Measurements from ENCODE around the gene VIPR1. TPM values are rescaled to one million over a fixed set of nuclear protein-coding genes. Genes with fewer than 3 reads are reported as not detected.

VIPR1 gene
- total and polyA plus RNA-seq, 2 donors from 2014 or later = 4.9 to 5.3 TPM

DNA sequence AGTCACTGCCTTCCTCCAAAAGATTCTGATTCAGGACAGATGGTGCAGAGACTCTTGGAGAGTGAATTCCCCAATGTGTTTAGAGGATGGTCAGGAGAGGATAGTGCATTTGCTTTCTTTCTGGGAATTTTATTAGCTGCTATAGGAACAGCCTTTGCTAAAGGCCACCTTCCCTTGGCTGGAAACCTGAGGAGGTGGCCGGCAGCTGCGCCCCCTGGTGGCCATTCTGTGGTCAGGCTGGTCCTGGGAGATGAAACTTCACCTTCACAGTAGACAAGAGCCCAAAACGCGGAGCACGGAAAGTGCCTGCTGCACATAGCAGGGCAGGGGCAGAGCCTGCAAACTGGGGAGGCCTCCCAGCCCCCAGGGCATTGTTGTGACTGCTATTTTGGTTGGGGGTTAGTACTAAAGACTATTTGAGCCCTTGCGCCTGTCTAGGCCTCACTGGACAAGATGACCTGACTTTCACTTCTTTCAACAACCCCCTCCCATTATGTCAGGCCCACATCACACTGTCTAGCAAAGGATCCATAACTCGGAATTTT is 45.0 kb downstream of the VIPR1 start:
- Histone ChIP-seq H3K4me1 (ENCODE audit: control insufficient read depth in 2 of 3, insufficient read depth in 2 of 3, low read depth in 1 of 3, low read length in 3 of 3) (peaks cover 0 to 4% (median 3%) of the 10 kb centered on the region in 3 donors), H3K9me3 (ENCODE audit: control insufficient read depth in 2 of 3, insufficient read depth in 1 of 3, low read length in 3 of 3) (no peaks in the 10 kb centered on the region), H3K27ac (ENCODE audit: low read depth in 2 of 2, low read length in 2 of 2) (no peak overlapping the region), H3K9ac (ENCODE audit: low read length in 3 of 3) (no peak overlapping the region), H3K4me3 (ENCODE audit: low read length in 3 of 3) (no peak overlapping the region), H3K36me3 (ENCODE audit: control insufficient read depth in 2 of 3, insufficient read depth in 3 of 3, low read length in 3 of 3) (no peaks in the 10 kb centered on the region), H3K27me3 (ENCODE audit: control insufficient read depth, insufficient read depth, low read length) (no peaks in the 10 kb centered on the region)
- TF ChIP-seq, protein P1, sequence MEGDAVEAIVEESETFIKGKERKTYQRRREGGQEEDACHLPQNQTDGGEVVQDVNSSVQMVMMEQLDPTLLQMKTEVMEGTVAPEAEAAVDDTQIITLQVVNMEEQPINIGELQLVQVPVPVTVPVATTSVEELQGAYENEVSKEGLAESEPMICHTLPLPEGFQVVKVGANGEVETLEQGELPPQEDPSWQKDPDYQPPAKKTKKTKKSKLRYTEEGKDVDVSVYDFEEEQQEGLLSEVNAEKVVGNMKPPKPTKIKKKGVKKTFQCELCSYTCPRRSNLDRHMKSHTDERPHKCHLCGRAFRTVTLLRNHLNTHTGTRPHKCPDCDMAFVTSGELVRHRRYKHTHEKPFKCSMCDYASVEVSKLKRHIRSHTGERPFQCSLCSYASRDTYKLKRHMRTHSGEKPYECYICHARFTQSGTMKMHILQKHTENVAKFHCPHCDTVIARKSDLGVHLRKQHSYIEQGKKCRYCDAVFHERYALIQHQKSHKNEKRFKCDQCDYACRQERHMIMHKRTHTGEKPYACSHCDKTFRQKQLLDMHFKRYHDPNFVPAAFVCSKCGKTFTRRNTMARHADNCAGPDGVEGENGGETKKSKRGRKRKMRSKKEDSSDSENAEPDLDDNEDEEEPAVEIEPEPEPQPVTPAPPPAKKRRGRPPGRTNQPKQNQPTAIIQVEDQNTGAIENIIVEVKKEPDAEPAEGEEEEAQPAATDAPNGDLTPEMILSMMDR (IDR thresholded peaks at IDR 0.05; ENCODE audit: borderline replicate concordance, extremely low read depth, insufficient read depth) = peak; percentile 91
- intact Hi-C loops (cut with DNase I) = loop anchor here (10.0 kb wide), 1 partner anchor 323 kb away; no protein-coding TSS in a partner anchor
- peak; percentile 62 to 85 (median 63) for DNase-seq
- no peak for FAIRE-seq

- intact Hi-C loops (cut with DNase I) = loop anchor here (10.0 kb wide), 1 partner anchor 324 kb away; no protein-coding TSS in a partner anchor
- no peaks in the 10 kb centered on the region for H3K9me3 ChIP-seq (ENCODE audit: control insufficient read depth in 2 of 3, insufficient read depth in 1 of 3, low read length in 3 of 3)
- no peak for DNase-seq
- no peak overlapping the region for H3K27ac ChIP-seq (ENCODE audit: low read depth in 2 of 2, low read length in 2 of 2)
- no peak overlapping the region for H3K4me3 ChIP-seq (ENCODE audit: low read length in 3 of 3)
- H3K36me3 ChIP-seq (ENCODE audit: control insufficient read depth in 2 of 3, insufficient read depth in 3 of 3, low read length in 3 of 3) = peaks cover 0 to 16% (median 12%) of the 10 kb centered on the region in 3 donors
- TF ChIP-seq, protein P1 (IDR thresholded peaks at IDR 0.05; ENCODE audit: borderline replicate concordance, extremely low read depth, insufficient read depth) = no peak
- H3K4me1 ChIP-seq (ENCODE audit: control insufficient read depth in 2 of 3, insufficient read depth in 2 of 3, low read depth in 1 of 3, low read length in 3 of 3) = peaks cover 0 to 4% (median 3%) of the 10 kb centered on the region in 3 donors
- no peak overlapping the region for H3K9ac ChIP-seq (ENCODE audit: low read length in 3 of 3)
- no peak for FAIRE-seq
- no peaks in the 10 kb centered on the region for H3K27me3 ChIP-seq (ENCODE audit: control insufficient read depth, insufficient read depth, low read length)
Observed at GRCh38 chr3:42549131-42549530, 46.7 kb downstream of the VIPR1 start.

DNA sequence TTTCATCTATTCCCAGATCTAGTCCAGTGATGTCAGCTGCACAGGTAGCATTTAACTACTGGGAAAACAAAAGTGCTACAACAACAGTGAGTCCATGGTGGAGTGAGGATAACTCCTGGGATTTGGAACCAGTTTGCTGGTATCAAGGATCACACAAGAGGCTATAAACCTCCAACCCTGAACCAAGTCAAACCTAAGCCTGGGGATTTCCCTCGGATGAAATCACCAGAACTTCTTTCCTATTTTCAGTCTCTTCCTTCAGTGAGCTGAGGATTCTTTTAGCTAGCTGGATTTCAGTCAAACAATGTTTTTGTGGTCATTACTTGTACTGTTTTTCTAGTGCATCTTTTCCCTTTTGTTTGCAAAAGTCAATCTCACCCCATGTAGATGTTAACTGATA is 47.8 kb downstream of the VIPR1 start:
- TF ChIP-seq, protein P1 (IDR thresholded peaks at IDR 0.05; ENCODE audit: borderline replicate concordance, extremely low read depth, insufficient read depth) = no peak
- no peak for DNase-seq
- intact Hi-C loops (cut with DNase I) = no loop called here
- no peaks in the 10 kb centered on the region for H3K9me3 ChIP-seq (ENCODE audit: control insufficient read depth in 2 of 3, insufficient read depth in 1 of 3, low read length in 3 of 3)
- FAIRE-seq = no peak
- no peaks in the 10 kb centered on the region for H3K27me3 ChIP-seq (ENCODE audit: control insufficient read depth, insufficient read depth, low read length)
- H3K4me1 ChIP-seq (ENCODE audit: control insufficient read depth in 2 of 3, insufficient read depth in 2 of 3, low read depth in 1 of 3, low read length in 3 of 3) = peaks cover 0 to 4% (median 0%) of the 10 kb centered on the region in 3 donors
- H3K4me3 ChIP-seq (ENCODE audit: low read length in 3 of 3) = no peak overlapping the region
- H3K9ac ChIP-seq (ENCODE audit: low read length in 3 of 3) = no peak overlapping the region
- H3K36me3 ChIP-seq (ENCODE audit: control insufficient read depth in 2 of 3, insufficient read depth in 3 of 3, low read length in 3 of 3) = peaks cover 0 to 23% (median 15%) of the 10 kb centered on the region in 3 donors
- no peak overlapping the region for H3K27ac ChIP-seq (ENCODE audit: low read depth in 2 of 2, low read length in 2 of 2)

Measured in kidney (tissue), 14 donors.